Stomach (tissue), 9 donors: ENCODE measurements around the gene TCF7L1. TPM values are rescaled to one million over a fixed set of nuclear protein-coding genes. Genes with fewer than 3 reads are reported as not detected.
"Not testable (repeated sequence)": the region's sequence is repeated elsewhere in the genome, so short reads cannot be mapped to it uniquely, and the experiment has no call there.

Experiments used
- DNase-seq, 2 donors: peaks; one replicate each; pipeline versions ENCODE4 v3.0.0 to v3.0.0-alpha.2; 2013 to 2019
- H3K27ac ChIP-seq, 5 donors: fragments of 200-600 bp in 4 of 5; sonication (generic) in 4 of 5; one replicate each; pipeline ENCODE4 v1.5.1; 2013 to 2019; ENCODE audit warnings: mild to moderate bottlenecking in 1 of 5, moderate library complexity in 1 of 5
- H3K27me3 ChIP-seq, 3 donors: fragments of 200-600 bp; sonication (generic); one replicate each; pipeline ENCODE4 v1.5.1; 2017 to 2019; ENCODE audit warnings: mixed run types in 1 of 3
- H3K36me3 ChIP-seq, 4 donors: fragments of 200-600 bp; sonication (generic); 1 replicate in 3 of 4; 2 replicates in 1 of 4; pipeline ENCODE4 v1.5.1; 2016 to 2019
- H3K4me1 ChIP-seq, 4 donors: fragments of 200-600 bp; sonication (generic); one replicate each; pipeline ENCODE4 v1.5.1; 2016 to 2019
- H3K4me3 ChIP-seq, 4 donors: fragments of 200-600 bp; sonication (generic) in 3 of 4; one replicate each; pipeline ENCODE4 v1.5.1; 2016 to 2019; ENCODE audit warnings: mild to moderate bottlenecking in 1 of 4
- H3K9me3 ChIP-seq, 4 donors: fragments of 200-600 bp; sonication (generic); one replicate each; pipeline ENCODE4 v1.5.1; 2016 to 2019
- EP300 ChIP-seq: sonication (generic); formaldehyde crosslinking; IDR thresholded peaks from one replicate; pipeline ENCODE4 v1.6.1; 2017; ENCODE audit warnings: antibody characterized with exemption
- POLR2A ChIP-seq, 4 donors: fragments of 450-650 bp; IDR thresholded peaks; one replicate each; pipeline ENCODE4 v1.6.1; 2016; ENCODE audit warnings: antibody characterized with exemption in 4 of 4, control low read depth in 2 of 4, mild to moderate bottlenecking in 1 of 4, moderate library complexity in 1 of 4
- POLR2AphosphoS5 ChIP-seq, 3 donors: sonication (generic); formaldehyde crosslinking; IDR thresholded peaks; one replicate each; pipeline ENCODE4 v1.6.1; 2016; ENCODE audit warnings: antibody characterized with exemption in 3 of 3
- WGBS, 5 donors: extraction: QIAGEN DNeasy Blood & Tissue Kit in 3 of 5; methylation state at CpG; one replicate each; pipeline versions ENCODE4 v1.1.5 to v1.1.7; 2013 to 2018; 5-methylcytosine and 5-hydroxymethylcytosine counted together
- intact Hi-C: fragments of 100-400 bp; cut with DNase I; formaldehyde crosslinking; loops from one replicate; pipeline ENCODE4 v1.15.1; 2023; ENCODE audit warnings: low total_unique reads
- polyA plus RNA-seq, 3 donors: library from polyadenylated mRNA; stranded (reverse); fragments of 200-250 nt; gene quantifications; one replicate each; pipeline ENCODE4 v1.2.3, GENCODE V29; 2013
- total RNA-seq, 5 donors: library from RNA; depleted of rRNA; stranded (reverse); fragments of >200 nt; gene quantifications; one replicate each; pipeline versions ENCODE4 v1.1.0 to v1.2.3, GENCODE V29; 2014 to 2016
- TF ChIP-seq, protein P1 (sequence below), 7 experiments: fragments of 450-650 bp in 4 of 7; fragments of 200-600 bp in 3 of 7; sonication (generic) in 3 of 7; IDR thresholded peaks; one replicate each; pipeline ENCODE4 v1.5.1; 2016 to 2019; ENCODE audit warnings: antibody characterized with exemption in 7 of 7, control low read depth in 2 of 7, mild to moderate bottlenecking in 1 of 7
- donor health status: healthy with polysubstance abuse.
- donor health status: Bipolar disorder and iron deficiency.
- donor health status: healthy.

The TCF7L1 gene
- total and polyA plus RNA-seq, 8 donors = 0.45 to 8.3 (median 4.9) TPM; not detected in 1

DNA sequence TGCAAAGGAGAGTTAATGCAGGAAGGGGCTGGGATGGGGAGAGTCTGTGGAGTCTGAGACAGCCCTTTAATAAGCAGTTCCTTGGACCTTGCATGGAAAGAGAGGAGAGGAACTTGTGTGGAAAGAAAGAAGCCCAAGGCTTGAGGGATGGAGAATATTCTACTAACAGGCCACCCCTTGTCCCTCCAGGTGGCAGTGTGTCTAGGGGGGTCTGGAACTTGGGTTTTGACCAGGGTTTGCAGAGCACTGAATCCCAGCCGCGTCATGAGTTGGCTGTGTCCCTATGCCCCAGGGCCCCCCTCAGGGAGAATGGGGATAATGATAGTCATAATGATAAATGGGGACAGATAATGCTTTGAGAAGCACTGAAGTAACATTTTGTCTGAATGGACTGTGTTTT lies 15.0 kb downstream of the TCF7L1 start:
- Histone ChIP-seq H3K4me1 (peaks cover 0 to 7% (median 0%) of the 10 kb centered on the region in 4 donors), H3K9me3 (no peaks in the 10 kb centered on the region), H3K27me3 (no peaks in the 10 kb centered on the region), H3K27ac (no peak overlapping the region), H3K4me3 (no peak overlapping the region), H3K36me3 (no peaks in the 10 kb centered on the region)
- no peak for DNase-seq
- 53 to 63% (median 56%) methylated on average over 2 of the region's 2 CpGs; no CpG with 5 or more reads in 1 of the 5 donors for WGBS, 5 donors
- no peak for TF ChIP-seq POLR2AphosphoS5 (IDR thresholded peaks at IDR 0.05)
- no peak for TF ChIP-seq EP300
- TF ChIP-seq, protein P1, sequence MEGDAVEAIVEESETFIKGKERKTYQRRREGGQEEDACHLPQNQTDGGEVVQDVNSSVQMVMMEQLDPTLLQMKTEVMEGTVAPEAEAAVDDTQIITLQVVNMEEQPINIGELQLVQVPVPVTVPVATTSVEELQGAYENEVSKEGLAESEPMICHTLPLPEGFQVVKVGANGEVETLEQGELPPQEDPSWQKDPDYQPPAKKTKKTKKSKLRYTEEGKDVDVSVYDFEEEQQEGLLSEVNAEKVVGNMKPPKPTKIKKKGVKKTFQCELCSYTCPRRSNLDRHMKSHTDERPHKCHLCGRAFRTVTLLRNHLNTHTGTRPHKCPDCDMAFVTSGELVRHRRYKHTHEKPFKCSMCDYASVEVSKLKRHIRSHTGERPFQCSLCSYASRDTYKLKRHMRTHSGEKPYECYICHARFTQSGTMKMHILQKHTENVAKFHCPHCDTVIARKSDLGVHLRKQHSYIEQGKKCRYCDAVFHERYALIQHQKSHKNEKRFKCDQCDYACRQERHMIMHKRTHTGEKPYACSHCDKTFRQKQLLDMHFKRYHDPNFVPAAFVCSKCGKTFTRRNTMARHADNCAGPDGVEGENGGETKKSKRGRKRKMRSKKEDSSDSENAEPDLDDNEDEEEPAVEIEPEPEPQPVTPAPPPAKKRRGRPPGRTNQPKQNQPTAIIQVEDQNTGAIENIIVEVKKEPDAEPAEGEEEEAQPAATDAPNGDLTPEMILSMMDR (IDR thresholded peaks at IDR 0.05) = no peak
- TF ChIP-seq POLR2A (IDR thresholded peaks at IDR 0.05) = no peak
- intact Hi-C loops = no loop called here

DNA sequence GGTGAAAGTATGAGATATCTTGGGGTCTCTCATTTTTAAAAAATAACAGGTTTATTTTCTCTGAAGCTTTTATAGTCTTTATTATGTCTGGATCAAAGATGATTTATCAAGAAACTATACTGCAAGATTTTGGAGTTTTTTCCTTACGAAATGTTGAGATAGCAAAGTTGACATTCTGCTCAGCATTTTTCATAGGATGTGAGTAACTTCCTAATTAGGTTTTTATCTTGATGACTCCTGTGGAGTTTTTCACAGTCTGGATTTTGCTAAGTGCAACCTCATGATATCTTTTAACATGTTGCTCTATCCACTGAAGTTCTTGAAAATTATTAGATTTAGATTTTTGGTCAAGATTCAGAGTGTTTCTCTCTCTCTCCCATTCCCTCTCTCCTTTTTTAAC lies 17.8 kb downstream of the TCF7L1 start:
- WGBS, 5 donors = 65 to 77% (median 68%) methylated on average over 1 of the region's 1 CpG
- Histone ChIP-seq H3K27me3 (no peaks in the 10 kb centered on the region), H3K27ac (no peak overlapping the region), H3K4me1 (peaks cover 0 to 20% (median 5%) of the 10 kb centered on the region in 4 donors), H3K36me3 (no peaks in the 10 kb centered on the region), H3K4me3 (no peak overlapping the region), H3K9me3 (no peaks in the 10 kb centered on the region)
- no peak for TF ChIP-seq POLR2A (IDR thresholded peaks at IDR 0.05)
- TF ChIP-seq, protein P1 (IDR thresholded peaks at IDR 0.05) = no peak
- TF ChIP-seq EP300 = no peak
- no peak for TF ChIP-seq POLR2AphosphoS5 (IDR thresholded peaks at IDR 0.05)
- no peak for DNase-seq
- intact Hi-C loops = no loop called here

DNA sequence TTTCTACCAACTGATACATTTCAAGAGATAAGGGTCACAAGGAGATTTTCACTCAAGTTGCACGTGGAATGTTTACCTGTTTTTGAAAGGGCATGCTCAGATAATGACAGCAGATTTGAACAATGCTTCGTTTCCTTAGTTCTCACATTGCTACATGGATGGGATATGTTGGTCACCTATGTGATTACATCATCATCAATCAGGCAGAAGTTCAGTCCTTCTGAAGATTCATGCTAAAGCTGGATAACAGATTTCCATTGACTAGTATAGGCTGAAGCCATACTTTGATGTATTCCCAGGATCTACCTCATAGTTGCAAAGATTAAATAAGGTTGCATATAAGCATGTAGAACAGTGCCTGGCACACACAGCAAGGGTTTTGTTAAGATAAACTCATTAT lies 19.7 kb downstream of the TCF7L1 start:
- no peaks in the 10 kb centered on the region for H3K36me3 ChIP-seq
- no peak for DNase-seq
- intact Hi-C loops = no loop called here
- WGBS, 5 donors = 58 to 79% (median 69%) methylated on average over 2 of the region's 2 CpGs
- no peaks in the 10 kb centered on the region for H3K9me3 ChIP-seq
- H3K27me3 ChIP-seq = no peaks in the 10 kb centered on the region
- H3K27ac ChIP-seq = no peak overlapping the region
- no peak for TF ChIP-seq POLR2A (IDR thresholded peaks at IDR 0.05)
- TF ChIP-seq POLR2AphosphoS5 (IDR thresholded peaks at IDR 0.05) = no peak
- TF ChIP-seq EP300 = no peak
- TF ChIP-seq, protein P1 (IDR thresholded peaks at IDR 0.05) = no peak
- peaks cover 0 to 34% (median 8%) of the 10 kb centered on the region in 4 donors for H3K4me1 ChIP-seq
- no peak overlapping the region for H3K4me3 ChIP-seq

DNA sequence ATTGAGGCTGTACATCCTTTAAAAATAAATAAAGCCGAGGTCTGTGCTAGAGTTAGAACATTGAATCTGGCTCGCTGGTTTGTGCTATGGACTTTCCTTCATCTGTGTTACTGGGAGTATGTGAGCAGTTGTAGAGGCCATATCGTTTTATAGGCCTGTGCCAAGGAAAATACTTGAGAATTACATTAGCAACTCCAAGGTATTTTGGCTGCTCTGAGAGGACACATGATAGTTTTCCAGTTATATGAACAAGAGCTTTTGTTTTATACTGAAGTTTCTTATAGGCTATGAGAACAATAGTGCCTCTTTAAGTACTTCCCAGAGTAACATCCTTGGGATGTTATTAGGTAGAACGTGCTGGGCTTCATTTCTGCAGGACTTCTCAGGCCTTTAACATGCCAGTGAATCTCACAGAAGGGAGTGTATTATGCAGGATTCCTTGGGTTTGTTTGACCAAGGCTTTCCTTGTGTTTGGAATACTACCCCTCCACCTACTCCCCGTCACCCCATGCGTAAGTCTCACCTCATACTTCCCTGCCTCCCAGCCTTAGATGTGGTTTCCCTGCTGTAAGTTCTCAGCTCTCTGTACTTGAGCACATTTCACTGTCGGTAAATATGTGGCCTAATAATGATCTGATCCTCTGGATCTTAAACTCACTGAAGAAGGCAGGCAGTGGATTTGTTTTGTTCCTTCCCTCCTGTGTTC lies 21.0 kb downstream of the TCF7L1 start:
- Histone ChIP-seq H3K36me3 (no peaks in the 10 kb centered on the region), H3K27ac (no peak overlapping the region), H3K4me1 (peaks cover 9 to 47% (median 19%) of the 10 kb centered on the region in 4 donors), H3K27me3 (no peaks in the 10 kb centered on the region), H3K4me3 (no peak overlapping the region), H3K9me3 (no peaks in the 10 kb centered on the region)
- intact Hi-C loops = no loop called here
- DNase-seq = peak in 1 of 2 donors; percentile 39
- 29 to 46% (median 40%) methylated on average over 7 of the region's 7 CpGs for WGBS, 5 donors
- no peak for TF ChIP-seq EP300
- TF ChIP-seq, protein P1 (IDR thresholded peaks at IDR 0.05) = no peak

DNA sequence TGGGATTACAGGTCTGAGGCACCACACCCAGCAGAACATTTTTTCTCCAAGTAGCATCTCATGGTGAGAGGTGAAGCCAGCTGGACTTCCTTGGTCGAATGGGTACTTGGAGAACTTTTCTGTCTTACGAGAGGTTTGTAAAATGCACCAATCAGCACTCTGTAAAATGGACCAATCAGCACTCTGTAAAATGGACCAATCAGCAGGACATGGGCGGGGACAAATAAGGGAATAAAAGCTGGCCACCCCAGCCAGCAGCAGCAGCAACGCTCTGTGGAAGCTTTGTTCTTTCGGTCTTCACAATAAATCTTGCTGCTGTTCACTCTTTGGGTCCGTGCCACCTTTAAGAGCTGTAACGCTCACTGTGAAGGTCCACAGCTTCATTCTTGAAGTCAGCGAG lies 21.9 kb downstream of the TCF7L1 start:
- WGBS, 5 donors = 91 to 97% (median 95%) methylated on average over 8 of the region's 8 CpGs
- H3K36me3 ChIP-seq, H3K27me3 ChIP-seq, intact Hi-C loops, H3K4me3 ChIP-seq, DNase-seq, H3K27ac ChIP-seq, H3K9me3 ChIP-seq: not testable (repeated sequence)
- peaks cover 9 to 55% (median 22%) of the 10 kb centered on the region in 4 donors for H3K4me1 ChIP-seq
